Measurements from ENCODE around the gene PCDH9. TPM values are rescaled to one million over a fixed set of nuclear protein-coding genes. Genes with fewer than 3 reads are reported as not detected.
A peak's percentile ranks its signal among the peaks of the same experiment; 100 is the strongest.

The PCDH9 gene
- polyA plus RNA-seq, 1 of the 3 experiments (the other 2 are of a cell fraction): 1.3 TPM

DNA sequence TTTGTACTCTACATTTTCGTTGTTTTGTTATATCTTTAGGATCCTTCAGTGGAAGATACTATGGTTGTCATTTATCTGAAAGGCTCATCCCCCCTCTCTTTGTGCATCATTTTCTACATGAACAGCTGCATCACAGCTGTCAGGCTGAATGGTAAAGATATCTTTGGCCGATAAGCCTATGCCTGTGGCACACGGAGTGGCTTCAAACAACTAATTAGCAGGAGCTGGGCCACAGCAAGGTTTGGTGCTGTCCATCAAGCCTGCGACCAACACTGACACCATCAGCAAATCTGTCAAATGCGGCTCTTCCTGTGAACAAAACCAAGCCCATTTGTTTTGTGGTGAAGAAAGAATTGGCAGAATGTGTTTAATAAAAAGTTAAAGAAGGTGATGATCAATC is 334.4 kb downstream of the PCDH9 start:
- peaks cover 0 to 4% of the 10 kb centered on the region in 2 experiments; a peak in 2 of 4 replicates for H3K4me1 ChIP-seq (ENCODE audit: control insufficient read depth in 1 of 2, insufficient read depth in 2 of 2, low read depth in 1 of 2, low read length in 1 of 2)
- H4K20me1 ChIP-seq (ENCODE audit: insufficient read depth): no peaks in the 10 kb centered on the region
- peak; percentile 93 for TF ChIP-seq GATA2 (CRISPR knock-in tag; IDR thresholded peaks at IDR 0.05)
- TF ChIP-seq JUND (IDR thresholded peaks at IDR 0.05): no peak
- TF ChIP-seq TCF12 (IDR thresholded peaks at IDR 0.05): 0 out of 2 replicates have a peak, but pooled peaks have one; percentile 10
- no peak for TF ChIP-seq SIN3A (IDR thresholded peaks at IDR 0.05; ENCODE audit: borderline replicate concordance, low read depth, low read length)
- TF ChIP-seq, protein P1, sequence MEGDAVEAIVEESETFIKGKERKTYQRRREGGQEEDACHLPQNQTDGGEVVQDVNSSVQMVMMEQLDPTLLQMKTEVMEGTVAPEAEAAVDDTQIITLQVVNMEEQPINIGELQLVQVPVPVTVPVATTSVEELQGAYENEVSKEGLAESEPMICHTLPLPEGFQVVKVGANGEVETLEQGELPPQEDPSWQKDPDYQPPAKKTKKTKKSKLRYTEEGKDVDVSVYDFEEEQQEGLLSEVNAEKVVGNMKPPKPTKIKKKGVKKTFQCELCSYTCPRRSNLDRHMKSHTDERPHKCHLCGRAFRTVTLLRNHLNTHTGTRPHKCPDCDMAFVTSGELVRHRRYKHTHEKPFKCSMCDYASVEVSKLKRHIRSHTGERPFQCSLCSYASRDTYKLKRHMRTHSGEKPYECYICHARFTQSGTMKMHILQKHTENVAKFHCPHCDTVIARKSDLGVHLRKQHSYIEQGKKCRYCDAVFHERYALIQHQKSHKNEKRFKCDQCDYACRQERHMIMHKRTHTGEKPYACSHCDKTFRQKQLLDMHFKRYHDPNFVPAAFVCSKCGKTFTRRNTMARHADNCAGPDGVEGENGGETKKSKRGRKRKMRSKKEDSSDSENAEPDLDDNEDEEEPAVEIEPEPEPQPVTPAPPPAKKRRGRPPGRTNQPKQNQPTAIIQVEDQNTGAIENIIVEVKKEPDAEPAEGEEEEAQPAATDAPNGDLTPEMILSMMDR (IDR thresholded peaks at IDR 0.05): no peak
- TF ChIP-seq CHD2 (IDR thresholded peaks at IDR 0.05; ENCODE audit: low read length, partially characterized antibody): peak; percentile 52
- TF ChIP-seq EP300 (IDR thresholded peaks at IDR 0.05; ENCODE audit: borderline replicate concordance in 1 of 2, low read depth in 1 of 2, low read length in 1 of 2): peak in 1 of 2 experiments; percentile 53; a peak in 1 of 4 replicates
- no peak for TF ChIP-seq RFX5 (IDR thresholded peaks at IDR 0.05; ENCODE audit: low read length)
- 59% methylated on average over 5 of the region's 5 CpGs for WGBS (ENCODE audit: low lambda C conversion rate)
- ChIA-PET CTCF (interaction anchor here (1.2 kb wide), 1 partner anchor 10 kb away, joined by 3 read pairs; no protein-coding TSS in a partner anchor), POLR2A (no interaction called here)
- no peaks in the 10 kb centered on the region for H3K9me2 ChIP-seq
- no peak overlapping the region for H3K9ac ChIP-seq
- H3K36me3 ChIP-seq (replicated peaks in 1 of 2; ENCODE audit: control insufficient read depth in 1 of 2, insufficient read depth in 2 of 2, low read length in 1 of 2): peaks cover 0 to 3% of the 10 kb centered on the region in 2 experiments
- H2AFZ ChIP-seq (ENCODE audit: low read depth): no peak overlapping the region
- peak; percentile 15 for DNase-seq
- no peaks in the 10 kb centered on the region for H3F3A ChIP-seq (replicated peaks; ENCODE audit: insufficient read depth)
- no peak overlapping the region for H3K4me2 ChIP-seq
- H3K27ac ChIP-seq (ENCODE audit: low read depth in 2 of 2, low read length in 1 of 2): no peak overlapping the region
- no peaks in the 10 kb centered on the region for H3K27me3 ChIP-seq (ENCODE audit: insufficient read depth)
- no peaks in the 10 kb centered on the region for H3K79me2 ChIP-seq (ENCODE audit: insufficient read depth)
- H3K4me3 ChIP-seq (ENCODE audit: low read depth in 2 of 2, low read length in 1 of 2): no peak overlapping the region
- H3K9me3 ChIP-seq: no peaks in the 10 kb centered on the region

DNA sequence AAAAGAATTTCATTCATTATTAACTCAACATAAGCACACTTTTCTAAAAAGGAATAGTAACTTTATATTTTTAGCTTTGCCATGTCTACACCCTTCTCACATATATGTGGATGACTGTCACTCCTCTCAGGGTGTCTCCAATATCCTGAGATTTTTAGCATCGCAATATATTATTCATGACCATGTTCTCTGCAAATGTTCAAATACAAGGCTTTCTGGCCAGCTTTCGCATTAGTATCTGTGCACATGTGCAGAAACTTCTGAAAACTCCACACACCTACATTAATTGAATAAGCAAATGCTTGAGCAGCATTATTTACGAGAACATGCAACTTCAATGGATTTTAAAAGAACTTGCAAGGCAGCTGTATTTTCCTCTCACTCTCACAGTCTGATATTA is 334.8 kb downstream of the PCDH9 start:
- 96% methylated on average over 3 of the region's 3 CpGs for WGBS (ENCODE audit: low lambda C conversion rate)
- Histone ChIP-seq H3K4me3 (ENCODE audit: low read depth in 2 of 2, low read length in 1 of 2) (no peak overlapping the region), H2AFZ (ENCODE audit: low read depth) (no peak overlapping the region), H3K9ac (no peak overlapping the region), H3K27ac (ENCODE audit: low read depth in 2 of 2, low read length in 1 of 2) (no peak overlapping the region), H3K79me2 (ENCODE audit: insufficient read depth) (no peaks in the 10 kb centered on the region), H3K4me1 (ENCODE audit: control insufficient read depth in 1 of 2, insufficient read depth in 2 of 2, low read depth in 1 of 2, low read length in 1 of 2) (peaks cover 0 to 4% of the 10 kb centered on the region in 2 experiments; a peak in 2 of 4 replicates), H3K9me3 (no peaks in the 10 kb centered on the region), H3K36me3 (replicated peaks in 1 of 2; ENCODE audit: control insufficient read depth in 1 of 2, insufficient read depth in 2 of 2, low read length in 1 of 2) (peaks cover 0 to 3% of the 10 kb centered on the region in 2 experiments), H3K4me2 (no peak overlapping the region), H3F3A (replicated peaks; ENCODE audit: insufficient read depth) (no peaks in the 10 kb centered on the region), H3K27me3 (ENCODE audit: insufficient read depth) (no peaks in the 10 kb centered on the region), H4K20me1 (ENCODE audit: insufficient read depth) (no peaks in the 10 kb centered on the region), H3K9me2 (no peaks in the 10 kb centered on the region)
- no peak for DNase-seq
- CTCF ChIA-PET: interaction anchor here (1.2 kb wide), 1 partner anchor 10 kb away, joined by 3 read pairs; no protein-coding TSS in a partner anchor
- POLR2A ChIA-PET: no interaction called here
- TF ChIP-seq YY1 (IDR thresholded peaks at IDR 0.05; ENCODE audit: low read depth) (no peak), CHD2 (IDR thresholded peaks at IDR 0.05; ENCODE audit: low read length, partially characterized antibody) (no peak), SIN3A (IDR thresholded peaks at IDR 0.05; ENCODE audit: borderline replicate concordance, low read depth, low read length) (no peak), NRF1 (IDR thresholded peaks at IDR 0.05; ENCODE audit: low read depth, low read length) (no peak), MEF2A (IDR thresholded peaks at IDR 0.05; ENCODE audit: borderline replicate concordance, low read depth) (no peak), TAF1 (IDR thresholded peaks at IDR 0.05; ENCODE audit: borderline replicate concordance, low read depth, low read length) (no peak), RFX5 (IDR thresholded peaks at IDR 0.05; ENCODE audit: low read length) (no peak), MXI1 (IDR thresholded peaks at IDR 0.05; ENCODE audit: low read depth, low read length) (no peak), TEAD4 (IDR thresholded peaks at IDR 0.05; ENCODE audit: borderline replicate concordance, insufficient read depth) (no peak), ELF1 (IDR thresholded peaks at IDR 0.05) (no peak), TCF12 (IDR thresholded peaks at IDR 0.05) (no peak)
- TF ChIP-seq, protein P2, sequence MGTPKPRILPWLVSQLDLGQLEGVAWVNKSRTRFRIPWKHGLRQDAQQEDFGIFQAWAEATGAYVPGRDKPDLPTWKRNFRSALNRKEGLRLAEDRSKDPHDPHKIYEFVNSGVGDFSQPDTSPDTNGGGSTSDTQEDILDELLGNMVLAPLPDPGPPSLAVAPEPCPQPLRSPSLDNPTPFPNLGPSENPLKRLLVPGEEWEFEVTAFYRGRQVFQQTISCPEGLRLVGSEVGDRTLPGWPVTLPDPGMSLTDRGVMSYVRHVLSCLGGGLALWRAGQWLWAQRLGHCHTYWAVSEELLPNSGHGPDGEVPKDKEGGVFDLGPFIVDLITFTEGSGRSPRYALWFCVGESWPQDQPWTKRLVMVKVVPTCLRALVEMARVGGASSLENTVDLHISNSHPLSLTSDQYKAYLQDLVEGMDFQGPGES (IDR thresholded peaks at IDR 0.05; ENCODE audit: low read depth, low read length): no peak
- TF ChIP-seq, protein P3, sequence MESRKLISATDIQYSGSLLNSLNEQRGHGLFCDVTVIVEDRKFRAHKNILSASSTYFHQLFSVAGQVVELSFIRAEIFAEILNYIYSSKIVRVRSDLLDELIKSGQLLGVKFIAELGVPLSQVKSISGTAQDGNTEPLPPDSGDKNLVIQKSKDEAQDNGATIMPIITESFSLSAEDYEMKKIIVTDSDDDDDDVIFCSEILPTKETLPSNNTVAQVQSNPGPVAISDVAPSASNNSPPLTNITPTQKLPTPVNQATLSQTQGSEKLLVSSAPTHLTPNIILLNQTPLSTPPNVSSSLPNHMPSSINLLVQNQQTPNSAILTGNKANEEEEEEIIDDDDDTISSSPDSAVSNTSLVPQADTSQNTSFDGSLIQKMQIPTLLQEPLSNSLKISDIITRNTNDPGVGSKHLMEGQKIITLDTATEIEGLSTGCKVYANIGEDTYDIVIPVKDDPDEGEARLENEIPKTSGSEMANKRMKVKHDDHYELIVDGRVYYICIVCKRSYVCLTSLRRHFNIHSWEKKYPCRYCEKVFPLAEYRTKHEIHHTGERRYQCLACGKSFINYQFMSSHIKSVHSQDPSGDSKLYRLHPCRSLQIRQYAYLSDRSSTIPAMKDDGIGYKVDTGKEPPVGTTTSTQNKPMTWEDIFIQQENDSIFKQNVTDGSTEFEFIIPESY (IDR thresholded peaks at IDR 0.05; ENCODE audit: borderline replicate concordance, low read depth): no peak

Measured in SK-N-SH (cell line).